ENCODE measurements around the gene PCMTD2.

The PCMTD2 gene

DNA sequence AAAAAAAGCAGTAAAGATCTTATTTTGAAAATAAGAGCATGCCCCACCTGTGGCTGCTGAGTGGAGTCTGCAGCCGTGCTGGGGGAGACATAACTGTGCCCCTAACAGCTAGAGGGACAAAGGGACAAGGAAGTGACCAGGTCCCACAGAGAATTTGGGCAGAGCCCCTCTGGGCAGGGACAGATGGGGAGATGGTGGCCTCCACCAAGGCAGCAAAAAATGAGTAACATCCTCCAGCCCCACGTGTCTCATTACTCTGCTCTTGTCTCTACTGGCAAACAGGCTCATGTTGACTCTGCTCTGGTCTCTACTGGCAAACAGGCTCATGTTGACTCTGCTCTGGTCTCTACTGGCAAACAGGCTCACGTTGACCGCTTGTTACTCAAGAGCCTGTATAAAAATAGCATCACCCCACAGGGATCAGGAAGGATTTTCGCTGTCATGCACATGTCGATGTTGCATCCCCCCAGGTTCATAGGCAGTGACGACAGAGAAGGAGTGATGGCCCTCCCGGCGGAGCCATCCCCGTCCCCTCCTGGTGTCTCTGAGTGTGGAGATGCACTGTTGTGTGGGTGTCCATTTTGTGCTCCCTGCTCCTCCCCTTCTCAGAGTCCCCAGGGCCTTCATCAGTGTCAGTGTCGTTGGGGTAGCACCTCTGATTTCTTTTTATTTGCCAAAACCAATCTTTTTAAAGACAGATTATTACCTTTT, 17.3 kb upstream of the PCMTD2 start:
- Histone ChIP-seq H3K4me1 (ENCODE audit: control insufficient read depth in 5 of 5, insufficient read depth in 5 of 5, low read length in 5 of 5) (peaks cover 0 to 9% (median 4%) of the 10 kb centered on the region in 5 donors), H3K9ac (ENCODE audit: low read length in 5 of 5) (no peak overlapping the region), H3K4me3 (ENCODE audit: low read depth in 1 of 5, low read length in 5 of 5) (no peak overlapping the region), H3K36me3 (ENCODE audit: control insufficient read depth in 5 of 5, insufficient read depth in 5 of 5, low read length in 5 of 5) (no peaks in the 10 kb centered on the region), H3K27ac (ENCODE audit: low read depth, low read length) (no peak overlapping the region), H3K9me3 (ENCODE audit: control insufficient read depth in 5 of 5, low read length in 5 of 5) (no peaks in the 10 kb centered on the region), H3K27me3 (ENCODE audit: control insufficient read depth in 5 of 5, insufficient read depth in 4 of 5, low read length in 5 of 5) (no peaks in the 10 kb centered on the region)

DNA sequence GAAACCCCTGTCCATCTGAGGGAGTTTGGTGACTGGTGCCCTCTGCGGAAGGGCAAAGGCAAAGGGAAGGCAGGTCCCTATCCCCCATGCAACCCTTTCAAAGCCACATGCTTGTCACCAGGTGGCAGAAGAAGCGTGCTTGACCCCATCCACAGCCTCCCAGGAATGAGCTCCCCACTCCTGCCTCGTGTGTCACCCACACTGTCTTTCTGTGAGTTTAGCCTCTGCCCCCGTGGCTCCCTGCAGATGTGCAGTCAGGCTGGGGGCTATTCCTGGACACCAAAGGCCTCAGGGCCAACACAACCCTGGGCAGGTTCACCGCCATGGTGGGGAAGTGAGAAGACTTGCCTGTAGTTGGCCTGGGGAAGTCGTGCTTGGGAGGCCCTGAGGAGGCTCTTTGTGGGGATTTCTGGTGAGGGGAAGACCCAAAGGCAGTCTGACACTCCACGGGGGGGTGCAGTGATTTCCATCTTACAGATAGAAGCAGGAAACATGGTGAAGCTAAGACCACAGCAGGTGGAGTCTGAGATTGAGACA, 16.6 kb upstream of the PCMTD2 start:
- no peaks in the 10 kb centered on the region for H3K27me3 ChIP-seq (ENCODE audit: control insufficient read depth in 5 of 5, insufficient read depth in 4 of 5, low read length in 5 of 5)
- H3K27ac ChIP-seq (ENCODE audit: low read depth, low read length), result no peak overlapping the region
- no peaks in the 10 kb centered on the region for H3K9me3 ChIP-seq (ENCODE audit: control insufficient read depth in 5 of 5, low read length in 5 of 5)
- peaks cover 0 to 4% (median 0%) of the 10 kb centered on the region in 5 donors for H3K4me1 ChIP-seq (ENCODE audit: control insufficient read depth in 5 of 5, insufficient read depth in 5 of 5, low read length in 5 of 5)
- no peaks in the 10 kb centered on the region for H3K36me3 ChIP-seq (ENCODE audit: control insufficient read depth in 5 of 5, insufficient read depth in 5 of 5, low read length in 5 of 5)
- no peak overlapping the region for H3K4me3 ChIP-seq (ENCODE audit: low read depth in 1 of 5, low read length in 5 of 5)
- H3K9ac ChIP-seq (ENCODE audit: low read length in 5 of 5), result no peak overlapping the region

DNA sequence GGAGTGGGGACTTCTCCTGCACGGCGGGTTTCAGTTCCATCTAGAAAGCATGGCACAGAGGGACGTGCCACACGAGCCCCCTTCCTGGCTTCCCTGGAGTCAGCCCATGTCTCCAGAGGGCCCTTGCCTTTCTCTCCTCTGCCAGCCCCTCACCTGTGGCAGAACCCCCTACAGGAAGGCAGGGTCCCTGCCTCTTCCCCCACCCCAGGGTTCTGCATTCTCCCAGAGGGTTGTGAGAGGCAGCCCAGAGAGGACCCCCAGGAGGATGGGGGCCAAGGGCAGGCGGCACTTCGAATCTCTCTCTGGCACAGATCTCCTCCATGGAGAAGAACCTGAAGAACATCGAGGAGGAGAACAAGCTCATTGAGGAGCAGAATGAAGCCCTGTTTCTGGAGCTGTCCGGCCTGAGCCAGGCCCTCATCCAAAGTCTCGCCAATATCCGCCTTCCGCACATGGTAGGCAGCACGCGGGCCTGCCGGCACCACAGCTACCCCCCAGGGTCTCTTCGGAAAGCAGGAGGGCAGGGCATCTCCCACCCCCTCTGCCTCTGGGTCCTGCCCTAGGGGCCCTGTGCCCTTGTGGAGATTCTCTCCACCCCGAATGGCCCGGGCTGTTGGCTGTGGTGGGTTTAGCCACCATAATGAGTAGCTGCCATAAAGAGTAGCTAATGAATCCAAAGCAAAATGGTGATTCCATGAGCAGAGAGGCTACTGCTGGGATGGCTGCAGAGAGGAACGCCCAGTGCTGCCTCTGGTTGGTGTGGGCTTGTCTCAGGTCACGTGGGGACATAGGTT, 15.9 kb upstream of the PCMTD2 start:
- no peak overlapping the region for H3K9ac ChIP-seq (ENCODE audit: low read length in 5 of 5)
- no peaks in the 10 kb centered on the region for H3K4me1 ChIP-seq (ENCODE audit: control insufficient read depth in 5 of 5, insufficient read depth in 5 of 5, low read length in 5 of 5)
- no peaks in the 10 kb centered on the region for H3K27me3 ChIP-seq (ENCODE audit: control insufficient read depth in 5 of 5, insufficient read depth in 4 of 5, low read length in 5 of 5)
- H3K9me3 ChIP-seq (ENCODE audit: control insufficient read depth in 5 of 5, low read length in 5 of 5), result no peaks in the 10 kb centered on the region
- H3K27ac ChIP-seq (ENCODE audit: low read depth, low read length), result no peak overlapping the region
- no peaks in the 10 kb centered on the region for H3K36me3 ChIP-seq (ENCODE audit: control insufficient read depth in 5 of 5, insufficient read depth in 5 of 5, low read length in 5 of 5)
- no peak overlapping the region for H3K4me3 ChIP-seq (ENCODE audit: low read depth in 1 of 5, low read length in 5 of 5)

DNA sequence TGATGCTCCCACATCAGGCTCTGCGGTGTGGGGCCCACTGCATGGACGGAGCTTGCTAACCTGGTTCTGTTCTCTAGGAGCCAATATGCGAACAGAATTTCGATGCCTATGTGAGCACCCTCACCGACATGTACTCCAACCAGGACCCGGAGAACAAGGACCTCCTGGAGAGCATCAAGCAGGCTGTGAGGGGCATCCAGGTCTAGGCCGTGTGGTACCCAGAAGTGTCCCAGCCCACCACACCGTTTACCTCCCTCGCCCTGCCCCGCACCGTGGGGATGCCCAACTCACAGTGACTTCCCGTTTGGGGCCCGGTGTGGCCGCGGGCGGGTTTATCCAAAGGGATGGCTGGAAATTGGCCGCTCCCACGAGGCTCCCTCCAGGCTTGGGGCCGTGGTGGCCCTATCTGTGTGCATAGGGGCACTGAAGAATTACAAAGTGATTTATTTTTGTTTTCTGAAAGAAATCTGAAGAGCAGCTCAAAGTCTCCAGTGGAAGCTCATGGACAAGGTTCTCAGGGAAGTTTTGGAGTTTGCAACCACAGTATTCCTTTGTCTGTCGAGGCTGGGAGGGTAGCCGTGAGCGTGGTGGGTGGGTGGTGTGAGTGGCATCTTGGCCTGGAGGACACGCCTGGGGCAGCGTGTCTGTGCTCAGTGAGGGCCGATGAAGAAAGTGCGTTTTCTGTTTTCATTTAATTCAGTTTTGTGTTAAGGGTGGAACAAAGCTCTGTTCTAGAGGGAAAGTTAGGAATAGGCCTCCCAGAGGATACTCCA, 15.1 kb upstream of the PCMTD2 start:
- Histone ChIP-seq H3K4me1 (ENCODE audit: control insufficient read depth in 5 of 5, insufficient read depth in 5 of 5, low read length in 5 of 5) (no peaks in the 10 kb centered on the region), H3K9me3 (ENCODE audit: control insufficient read depth in 5 of 5, low read length in 5 of 5) (no peaks in the 10 kb centered on the region), H3K27me3 (ENCODE audit: control insufficient read depth in 5 of 5, insufficient read depth in 4 of 5, low read length in 5 of 5) (peaks cover 0 to 6% (median 5%) of the 10 kb centered on the region in 5 donors), H3K4me3 (ENCODE audit: low read depth in 1 of 5, low read length in 5 of 5) (no peak overlapping the region), H3K27ac (ENCODE audit: low read depth, low read length) (no peak overlapping the region), H3K36me3 (ENCODE audit: control insufficient read depth in 5 of 5, insufficient read depth in 5 of 5, low read length in 5 of 5) (no peaks in the 10 kb centered on the region), H3K9ac (ENCODE audit: low read length in 5 of 5) (no peak overlapping the region)

DNA sequence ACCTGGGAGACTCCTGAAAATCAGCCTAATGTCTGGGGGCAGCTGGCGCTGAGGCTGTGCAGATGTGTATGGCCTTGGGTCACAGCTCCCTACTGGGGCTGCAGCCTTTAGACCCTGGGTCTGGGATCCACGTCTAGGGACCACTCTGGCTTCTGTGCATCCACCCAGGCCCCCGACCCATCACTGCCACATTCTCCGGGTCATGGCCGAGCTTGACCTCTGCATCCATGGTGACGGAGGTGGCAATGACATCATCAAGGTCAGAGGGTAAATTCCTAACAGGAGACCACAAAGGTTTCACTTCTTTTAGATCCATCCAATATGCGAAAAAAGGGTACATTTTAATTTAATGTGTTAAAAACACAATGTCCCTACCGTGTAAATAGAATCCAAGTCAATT, 14.5 kb upstream of the PCMTD2 start:
- no peaks in the 10 kb centered on the region for H3K4me1 ChIP-seq (ENCODE audit: control insufficient read depth in 5 of 5, insufficient read depth in 5 of 5, low read length in 5 of 5)
- no peak overlapping the region for H3K9ac ChIP-seq (ENCODE audit: low read length in 5 of 5)
- H3K27me3 ChIP-seq (ENCODE audit: control insufficient read depth in 5 of 5, insufficient read depth in 4 of 5, low read length in 5 of 5), result peaks cover under 1 to 10% (median 7%) of the 10 kb centered on the region in 5 donors
- no peaks in the 10 kb centered on the region for H3K36me3 ChIP-seq (ENCODE audit: control insufficient read depth in 5 of 5, insufficient read depth in 5 of 5, low read length in 5 of 5)
- H3K27ac ChIP-seq (ENCODE audit: low read depth, low read length), result no peak overlapping the region
- no peaks in the 10 kb centered on the region for H3K9me3 ChIP-seq (ENCODE audit: control insufficient read depth in 5 of 5, low read length in 5 of 5)
- no peak overlapping the region for H3K4me3 ChIP-seq (ENCODE audit: low read depth in 1 of 5, low read length in 5 of 5)

DNA sequence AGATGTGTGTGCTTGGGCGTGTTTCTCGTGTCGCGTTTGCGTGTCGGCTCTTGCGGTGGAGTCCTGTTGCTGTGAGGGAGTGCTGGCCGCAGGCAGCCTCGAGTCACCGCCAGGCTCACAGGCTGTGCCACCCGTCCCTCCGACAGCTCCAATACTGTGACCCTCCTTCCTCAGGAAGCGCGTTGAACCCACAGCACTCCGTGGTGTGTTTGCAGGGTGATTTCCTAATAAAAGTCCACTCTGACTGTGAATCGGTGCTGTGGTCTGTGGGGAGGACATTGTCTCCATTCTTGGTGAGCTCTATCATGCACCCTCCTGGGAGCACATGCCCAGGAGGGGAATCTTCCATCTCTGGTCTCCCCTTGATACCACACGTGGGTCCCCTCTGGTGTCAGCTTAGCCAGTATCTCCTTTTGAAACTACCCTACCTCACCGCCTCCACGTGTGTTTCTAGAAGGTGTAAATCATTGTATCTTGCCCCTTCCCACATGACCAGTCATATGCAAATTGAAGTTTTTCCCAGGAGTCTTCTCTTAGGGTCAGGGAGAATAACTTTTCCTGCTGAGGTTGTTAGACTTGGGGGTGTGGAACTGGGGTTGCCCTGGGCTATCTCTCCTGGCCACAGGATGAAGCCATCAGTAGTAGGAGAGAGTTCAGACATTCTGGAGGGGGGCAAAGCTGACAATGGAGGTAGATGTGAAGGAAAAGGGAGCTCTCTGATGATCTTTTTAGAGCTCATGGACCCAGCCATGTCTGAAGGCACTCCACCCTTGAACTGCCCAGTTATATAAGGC, 13.3 kb upstream of the PCMTD2 start:
- Histone ChIP-seq H3K27ac (ENCODE audit: low read depth, low read length) (no peak overlapping the region), H3K27me3 (ENCODE audit: control insufficient read depth in 5 of 5, insufficient read depth in 4 of 5, low read length in 5 of 5) (peaks cover 9 to 17% (median 14%) of the 10 kb centered on the region in 5 donors), H3K4me3 (ENCODE audit: low read depth in 1 of 5, low read length in 5 of 5) (no peak overlapping the region), H3K36me3 (ENCODE audit: control insufficient read depth in 5 of 5, insufficient read depth in 5 of 5, low read length in 5 of 5) (no peaks in the 10 kb centered on the region), H3K4me1 (ENCODE audit: control insufficient read depth in 5 of 5, insufficient read depth in 5 of 5, low read length in 5 of 5) (no peaks in the 10 kb centered on the region), H3K9me3 (ENCODE audit: control insufficient read depth in 5 of 5, low read length in 5 of 5) (no peaks in the 10 kb centered on the region), H3K9ac (ENCODE audit: low read length in 5 of 5) (no peak overlapping the region)

DNA sequence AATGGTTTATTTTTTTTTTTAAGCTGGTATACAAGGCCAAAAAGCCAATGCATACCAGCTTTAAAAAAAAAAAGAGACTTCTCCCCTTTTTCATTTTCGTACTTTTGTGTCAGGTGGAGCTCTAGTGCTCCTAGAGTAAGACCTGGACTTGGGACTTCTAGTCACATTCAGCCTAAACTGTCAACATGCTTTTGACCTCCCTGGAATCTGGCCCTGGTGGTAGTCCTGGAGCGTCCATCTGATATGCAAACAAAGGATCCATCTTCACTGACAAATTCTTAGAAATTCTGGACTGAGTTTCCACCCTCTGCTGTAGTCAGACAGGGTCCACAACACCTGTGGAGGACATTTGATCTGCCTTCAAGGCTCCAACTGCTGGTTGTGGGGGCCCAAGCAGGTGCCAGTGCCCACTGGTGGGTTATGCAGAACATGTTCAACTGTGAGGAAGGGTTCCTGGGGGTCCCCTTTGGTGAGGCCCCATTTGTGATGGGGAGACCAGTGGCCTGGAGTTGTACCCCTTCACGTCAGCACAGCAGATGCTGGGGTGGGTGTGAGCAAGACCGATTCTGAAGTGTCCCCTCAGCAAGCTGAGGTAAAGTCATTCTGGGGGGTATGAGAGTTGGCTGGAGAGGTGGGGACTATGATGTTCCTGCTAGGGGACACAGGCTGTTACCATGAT, 12.6 kb upstream of the PCMTD2 start:
- Histone ChIP-seq H3K9ac (ENCODE audit: low read length in 5 of 5) (no peak overlapping the region), H3K4me1 (ENCODE audit: control insufficient read depth in 5 of 5, insufficient read depth in 5 of 5, low read length in 5 of 5) (no peaks in the 10 kb centered on the region), H3K27me3 (ENCODE audit: control insufficient read depth in 5 of 5, insufficient read depth in 4 of 5, low read length in 5 of 5) (peaks cover 11 to 18% (median 17%) of the 10 kb centered on the region in 5 donors), H3K9me3 (ENCODE audit: control insufficient read depth in 5 of 5, low read length in 5 of 5) (no peaks in the 10 kb centered on the region), H3K36me3 (ENCODE audit: control insufficient read depth in 5 of 5, insufficient read depth in 5 of 5, low read length in 5 of 5) (no peaks in the 10 kb centered on the region), H3K27ac (ENCODE audit: low read depth, low read length) (no peak overlapping the region), H3K4me3 (ENCODE audit: low read depth in 1 of 5, low read length in 5 of 5) (no peak overlapping the region)

DNA sequence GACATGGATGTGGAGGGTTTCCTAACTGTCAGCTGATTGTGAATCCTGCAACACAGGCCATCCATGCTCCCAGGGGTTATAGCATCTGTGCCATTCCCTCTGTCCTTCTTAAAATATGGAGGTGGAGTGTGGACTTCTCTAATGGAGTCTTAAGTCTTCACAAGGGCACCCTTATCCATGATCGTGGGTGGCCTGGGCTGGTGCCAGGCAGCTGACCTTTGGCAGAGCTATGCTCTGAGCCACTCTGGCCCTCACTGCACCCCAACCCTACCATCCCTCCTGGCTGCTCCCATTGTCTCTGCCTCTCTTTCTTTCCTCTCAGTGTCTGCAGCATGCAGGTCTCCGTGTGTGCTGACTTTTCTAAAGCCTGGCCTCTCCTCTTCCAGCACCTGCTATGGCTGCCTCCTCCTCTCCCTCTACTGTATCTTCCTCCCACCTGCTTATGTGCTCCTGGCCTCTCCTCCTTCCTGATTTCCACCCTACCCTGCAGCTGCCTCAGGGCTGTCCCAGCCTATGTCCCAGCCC, 11.2 kb upstream of the PCMTD2 start:
- Histone ChIP-seq H3K27me3 (ENCODE audit: control insufficient read depth in 5 of 5, insufficient read depth in 4 of 5, low read length in 5 of 5) (peaks cover 11 to 18% (median 17%) of the 10 kb centered on the region in 5 donors), H3K4me3 (ENCODE audit: low read depth in 1 of 5, low read length in 5 of 5) (no peak overlapping the region), H3K27ac (ENCODE audit: low read depth, low read length) (no peak overlapping the region), H3K36me3 (ENCODE audit: control insufficient read depth in 5 of 5, insufficient read depth in 5 of 5, low read length in 5 of 5) (no peaks in the 10 kb centered on the region), H3K4me1 (ENCODE audit: control insufficient read depth in 5 of 5, insufficient read depth in 5 of 5, low read length in 5 of 5) (no peaks in the 10 kb centered on the region), H3K9me3 (ENCODE audit: control insufficient read depth in 5 of 5, low read length in 5 of 5) (no peaks in the 10 kb centered on the region), H3K9ac (ENCODE audit: low read length in 5 of 5) (no peak overlapping the region)
